Lower leg skin (tissue), 3 donors: Measurements from ENCODE around the gene THAP7.

ENCODE experiments used
- CTCF ChIP-seq, 3 donors: fragments of 450-650 bp; IDR thresholded peaks; one replicate each; pipeline ENCODE4 v1.5.1; 2016; ENCODE audit warnings: antibody characterized with exemption in 3 of 3, mild to moderate bottlenecking in 3 of 3, moderate library complexity in 2 of 3
- POLR2A ChIP-seq, 2 donors: fragments of 450-650 bp; IDR thresholded peaks; one replicate each; pipeline ENCODE4 v1.6.1; 2016 to 2017; ENCODE audit warnings: antibody characterized with exemption in 2 of 2, mild to moderate bottlenecking in 1 of 2, moderate library complexity in 1 of 2

- TF ChIP-seq CTCF (IDR thresholded peaks at IDR 0.05) (no peak), POLR2A (IDR thresholded peaks at IDR 0.05) (no peak)
These were observed 24.3 kb downstream of the THAP7 start for GRCh38 chr22:20977516-20978170.
